Thyroid gland (tissue), 4 donors: ENCODE data around the gene RECQL.

ENCODE experiments used
- CTCF ChIP-seq, 6 experiments: fragments of 200-600 bp in 3 of 6; fragments of 450-650 bp in 3 of 6; sonication (generic) in 3 of 6; IDR thresholded peaks; one replicate each; pipeline ENCODE4 v1.5.1; 2016 to 2019; ENCODE audit warnings: antibody characterized with exemption in 6 of 6, mild to moderate bottlenecking in 2 of 6, inconsistent platforms in 1 of 6, moderate library complexity in 1 of 6
- POLR2A ChIP-seq, 2 donors: fragments of 450-650 bp; IDR thresholded peaks; one replicate each; pipeline ENCODE4 v1.6.1; 2017; ENCODE audit warnings: antibody characterized with exemption in 2 of 2, mild to moderate bottlenecking in 2 of 2, moderate library complexity in 1 of 2

DNA sequence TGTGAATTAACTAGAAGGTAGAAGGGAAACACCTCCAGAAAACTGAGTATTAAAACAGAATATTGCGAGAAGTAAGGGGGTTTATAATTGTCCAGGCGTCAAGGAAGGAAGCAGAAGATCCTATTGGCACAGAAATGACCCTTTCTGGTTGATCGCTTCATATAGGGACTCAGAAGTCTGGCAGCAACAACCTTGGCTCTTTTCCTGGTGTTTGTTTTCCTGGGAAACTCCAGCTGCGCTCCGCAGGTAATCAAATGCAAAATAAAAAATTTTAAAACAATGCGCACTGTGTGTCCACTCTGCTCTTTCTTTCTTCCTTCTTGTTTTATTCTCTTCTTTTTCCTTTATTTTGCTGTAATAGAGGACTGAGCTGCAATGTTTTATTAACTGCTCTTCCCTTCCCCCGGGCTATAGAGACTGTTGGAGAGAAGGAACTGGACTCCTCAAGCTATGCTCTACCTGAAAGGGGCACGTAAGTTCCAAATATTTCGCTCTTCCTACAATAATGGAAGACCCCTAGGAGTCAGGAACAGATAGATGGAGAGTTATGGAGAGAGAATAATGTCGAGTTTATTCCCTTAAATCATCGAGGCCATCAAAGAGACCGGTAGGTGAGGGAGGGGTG is 25.4 kb upstream of the RECQL start:
- TF ChIP-seq CTCF (IDR thresholded peaks at IDR 0.05) (no peak), POLR2A (IDR thresholded peaks at IDR 0.05) (no peak)
